GM10847 (cell line): Measurements from ENCODE around the gene KLHL40.

Experiments used
- POLR2A ChIP-seq: IDR thresholded peaks from 2 replicates; pipeline ENCODE4 v1.6.1; 2011; ENCODE audit not compliant: insufficient read length; ENCODE audit errors: extremely low read depth

KLHL40 gene

GRCh38 chr3:42685363-42685881 is at the start of gene KLHL40:
Gene KLHL40 (plus strand): TSS chr3:42685537. CDS start chr3:42685619, 82 bp downstream.
- no peak for TF ChIP-seq POLR2A

GRCh38 chr3:42637001-42637400 is 48.3 kb upstream of the KLHL40 start:
- TF ChIP-seq POLR2A: no peak

- TF ChIP-seq POLR2A: no peak
Observed at GRCh38 chr3:42638339-42638842, 46.9 kb upstream of the KLHL40 start.

GRCh38 chr3:42639192-42639591 is 46.1 kb upstream of the KLHL40 start:
- TF ChIP-seq POLR2A: no peak

- no peak for TF ChIP-seq POLR2A
Observed at GRCh38 chr3:42640129-42640528, 45.2 kb upstream of the KLHL40 start.

- TF ChIP-seq POLR2A: no peak
Observed at GRCh38 chr3:42640771-42641370, 44.5 kb upstream of the KLHL40 start.

GRCh38 chr3:42647821-42648459 is 37.4 kb upstream of the KLHL40 start:
- no peak for TF ChIP-seq POLR2A

- no peak for TF ChIP-seq POLR2A
Observed at GRCh38 chr3:42649006-42649405, 36.3 kb upstream of the KLHL40 start.

GRCh38 chr3:42649783-42650182 is 35.6 kb upstream of the KLHL40 start:
- TF ChIP-seq POLR2A: no peak

GRCh38 chr3:42651248-42652091 is 33.9 kb upstream of the KLHL40 start:
- no peak for TF ChIP-seq POLR2A

GRCh38 chr3:42652251-42652610 is 33.1 kb upstream of the KLHL40 start:
- TF ChIP-seq POLR2A: no peak

GRCh38 chr3:42652611-42653302 is 32.6 kb upstream of the KLHL40 start:
- no peak for TF ChIP-seq POLR2A

GRCh38 chr3:42653303-42653559 is 32.1 kb upstream of the KLHL40 start:
- no peak for TF ChIP-seq POLR2A

- TF ChIP-seq POLR2A: no peak
Observed at GRCh38 chr3:42653560-42654330, 31.6 kb upstream of the KLHL40 start, which contains the start of gene ZBTB47. Gene ZBTB47 (plus strand): TSS chr3:42653697. CDS start chr3:42658356, 4,659 bp downstream.
